Keratinocyte (primary cell): Measurements from ENCODE around the gene RPL13. TPM values are rescaled to one million over a fixed set of nuclear protein-coding genes. Genes with fewer than 3 reads are reported as not detected.

Experiments
- DNase-seq: peaks from one replicate; pipeline ENCODE4 v3.0.0-alpha.2; 2011; ENCODE audit warnings: low read depth, missing footprints, low spot score
- FAIRE-seq: peaks from 2 replicates; lab custom pipeline; 2011; peaks lifted over from hg19 to GRCh38; lab: Jason Lieb, UNC
- H2AFZ ChIP-seq: 2 replicates; pipeline ENCODE4 v1.6.0; 2012; ENCODE audit warnings: low read length, control low read depth, inconsistent platforms; ENCODE audit not compliant: control insufficient read depth
- H3K27ac ChIP-seq: 2 replicates; pipeline ENCODE4 v1.5.1; 2011; ENCODE audit warnings: low read length; ENCODE audit not compliant: control insufficient read depth, insufficient read depth
- H3K27me3 ChIP-seq: 3 replicates; pipeline ENCODE4 v1.6.0; 2011; ENCODE audit warnings: low read length; ENCODE audit not compliant: control insufficient read depth, insufficient read depth; ENCODE audit errors: extremely low read depth
- H3K36me3 ChIP-seq, 2 experiments: 2 replicates in 1 of 2; 3 replicates in 1 of 2; pipeline ENCODE4 v1.5.1; 2011; ENCODE audit warnings: low read length in 2 of 2, mild to moderate bottlenecking in 1 of 2; ENCODE audit not compliant: control insufficient read depth in 2 of 2, insufficient read depth in 2 of 2; ENCODE audit errors: extremely low read depth in 1 of 2
- H3K4me1 ChIP-seq: 3 replicates; pipeline ENCODE4 v1.5.1; 2011; ENCODE audit warnings: low read length; ENCODE audit not compliant: control insufficient read depth, insufficient read depth; ENCODE audit errors: extremely low read depth
- H3K4me2 ChIP-seq: 3 replicates; pipeline ENCODE4 v1.6.0; 2011; ENCODE audit warnings: low read depth, low read length; ENCODE audit not compliant: control insufficient read depth, insufficient read depth; ENCODE audit errors: extremely low read depth
- H3K4me3 ChIP-seq, 3 experiments: fragments of 200-600 bp in 1 of 3; sonication (generic) in 1 of 3; 2 replicates in 2 of 3; 3 replicates in 1 of 3; pipeline ENCODE4 v1.5.1; 2011 to 2016; ENCODE audit warnings: low read length in 3 of 3, mild to moderate bottlenecking in 3 of 3, control low read depth in 2 of 3, inconsistent platforms in 1 of 3, low read depth in 1 of 3, mixed read lengths in 1 of 3, mixed run types in 1 of 3, moderate library complexity in 1 of 3; ENCODE audit not compliant: control insufficient read depth in 2 of 3, insufficient read depth in 2 of 3; ENCODE audit errors: extremely low read depth in 1 of 3
- H3K79me2 ChIP-seq: 2 replicates; pipeline ENCODE4 v1.6.0; 2012; ENCODE audit warnings: low read length; ENCODE audit not compliant: control insufficient read depth, insufficient read depth
- H3K9ac ChIP-seq: 3 replicates; pipeline ENCODE4 v1.6.0; 2011; ENCODE audit warnings: low read length; ENCODE audit not compliant: control insufficient read depth, insufficient read depth; ENCODE audit errors: extremely low read depth
- H3K9me1 ChIP-seq: 3 replicates; pipeline ENCODE4 v1.6.0; 2011; ENCODE audit warnings: low read length; ENCODE audit not compliant: control insufficient read depth, insufficient read depth; ENCODE audit errors: extremely low read depth
- H3K9me3 ChIP-seq: 2 replicates; pipeline ENCODE4 v1.5.1; 2012; ENCODE audit warnings: low read depth, low read length; ENCODE audit not compliant: control insufficient read depth
- H4K20me1 ChIP-seq: 3 replicates; pipeline ENCODE4 v1.6.0; 2011; ENCODE audit warnings: low read length; ENCODE audit not compliant: control insufficient read depth, insufficient read depth; ENCODE audit errors: extremely low read depth
- CTCF ChIP-seq, 3 experiments: IDR thresholded peaks in 1 of 3; conservative IDR thresholded peaks in 1 of 3; optimal IDR thresholded peaks in 1 of 3; 2 replicates in 2 of 3; 3 replicates in 1 of 3; pipeline versions ENCODE3 to v1.5.1; 2011; ENCODE audit warnings: low read length in 3 of 3, mild to moderate bottlenecking in 3 of 3, moderate library complexity in 2 of 3, control low read depth in 1 of 3, inconsistent platforms in 1 of 3; ENCODE audit not compliant: insufficient read depth in 2 of 3; ENCODE audit errors: extremely low read depth in 1 of 3
- EZH2 ChIP-seq: IDR thresholded peaks from one replicate; pipeline ENCODE4 v1.6.1; 2012; ENCODE audit warnings: inconsistent platforms, mild to moderate bottlenecking, low read length, moderate library complexity
- dilution Hi-C: fragments of 300-500 bp; cut with MboI; formaldehyde crosslinking; loops from one replicate; pipeline ENCODE4 v1.7.0; 2020; ENCODE audit warnings: low sequenced_read_pairs; ENCODE audit not compliant: extremely low pct_ligation_motif_present
- polyA plus RNA-seq, 5 experiments: library from polyadenylated mRNA; depleted of rRNA in 3 of 5; stranded (reverse) in 3 of 5; stranded (forward) in 1 of 5; unstranded in 1 of 5; fragments of >200 nt; gene quantifications; 1 replicate in 1 of 5; 2 replicates in 3 of 5; 3 replicates in 1 of 5; pipeline versions ENCODE4 v1.2.1 to v1.2.3, GENCODE V29; 2011 to 2012; ENCODE audit warnings: missing spikeins in 2 of 5, low read depth in 1 of 5, low replicate concordance in 1 of 5

RPL13 gene
- polyA plus RNA-seq, 1 donor (not counting 4 experiments of a cell fraction or from before 2014, with no cell fraction given), result 2,095 TPM

- H3K27ac ChIP-seq, result no peak overlapping the region
- peaks cover under 1% of the 10 kb centered on the region for H3K27me3 ChIP-seq
- peaks cover 39% of the 10 kb centered on the region for H3K79me2 ChIP-seq
- H3K36me3 ChIP-seq, result peaks cover 20 to 38% of the 10 kb centered on the region in 2 experiments
- peaks cover 13% of the 10 kb centered on the region for H3K9me1 ChIP-seq
- FAIRE-seq (no peak), DNase-seq (no peak)
- peaks cover 48% of the 10 kb centered on the region for H4K20me1 ChIP-seq
- peak overlapping the region; percentile 97 for H3K9ac ChIP-seq
- peak overlapping the region; percentile 99 for H3K4me2 ChIP-seq
- peaks cover 46% of the 10 kb centered on the region for H3K4me1 ChIP-seq
- H3K4me3 ChIP-seq, result no peak overlapping the region
- TF ChIP-seq EZH2, result no peak
- no peak for TF ChIP-seq CTCF (optimal IDR thresholded peaks at IDR 0.05 in 1 of 3, IDR thresholded peaks at IDR 0.05 in 1 of 3, conservative IDR thresholded peaks at IDR 0.05 in 1 of 3; ENCODE audit: extremely low read depth in 1 of 3, insufficient read depth in 2 of 3, low read length in 3 of 3)
- H3K9me3 ChIP-seq, result no peaks in the 10 kb centered on the region
- no peak overlapping the region for H2AFZ ChIP-seq
- dilution Hi-C loops, result no loop called here
These were observed 4.2 kb downstream of the RPL13 start for GRCh38 chr16:89564476-89565255.

- H3K27me3 ChIP-seq, result peaks cover 5% of the 10 kb centered on the region
- no peak overlapping the region for H3K4me3 ChIP-seq
- H3K9me1 ChIP-seq, result peaks cover 13% of the 10 kb centered on the region
- FAIRE-seq, result no peak
- H3K9me3 ChIP-seq, result no peaks in the 10 kb centered on the region
- H3K36me3 ChIP-seq, result peaks cover 20 to 38% of the 10 kb centered on the region in 2 experiments
- no peak for TF ChIP-seq CTCF (optimal IDR thresholded peaks at IDR 0.05 in 1 of 3, IDR thresholded peaks at IDR 0.05 in 1 of 3, conservative IDR thresholded peaks at IDR 0.05 in 1 of 3; ENCODE audit: extremely low read depth in 1 of 3, insufficient read depth in 2 of 3, low read length in 3 of 3)
- no peak for TF ChIP-seq EZH2
- no peak overlapping the region for H2AFZ ChIP-seq
- peaks cover 48% of the 10 kb centered on the region for H4K20me1 ChIP-seq
- H3K27ac ChIP-seq, result no peak overlapping the region
- peak overlapping the region; percentile 37 for H3K9ac ChIP-seq
- DNase-seq, result no peak
- H3K79me2 ChIP-seq, result peaks cover 39% of the 10 kb centered on the region
- peak overlapping the region; percentile 51 for H3K4me2 ChIP-seq
- peaks cover 42% of the 10 kb centered on the region for H3K4me1 ChIP-seq
- dilution Hi-C loops, result no loop called here
These were observed 4.7 kb downstream of the RPL13 start for GRCh38 chr16:89565256-89565505.
